ENCODE data around the gene AANAT. TPM values are rescaled to one million over a fixed set of nuclear protein-coding genes. Genes with fewer than 3 reads are reported as not detected.
A peak's percentile ranks its signal among the peaks of the same experiment; 100 is the strongest.

Gene AANAT
- total RNA-seq, 1 donor, result not detected

- no peak for DNase-seq (ENCODE audit: low read depth)
- no peak for TF ChIP-seq CTCF (IDR thresholded peaks at IDR 0.05; ENCODE audit: insufficient read depth, low read length)
- H3K4me3 ChIP-seq (ENCODE audit: low read depth, low read length), result no peak overlapping the region
Observed at GRCh38 chr17:76499267-76499667, 31.9 kb downstream of the AANAT start.

- H3K4me3 ChIP-seq (ENCODE audit: low read depth, low read length), result peak overlapping the region; percentile 66
- no peak for TF ChIP-seq CTCF (IDR thresholded peaks at IDR 0.05; ENCODE audit: insufficient read depth, low read length)
- no peak for DNase-seq (ENCODE audit: low read depth)
Observed at GRCh38 chr17:76500074-76500746, 32.8 kb downstream of the AANAT start.

- peak overlapping the region; percentile 66 for H3K4me3 ChIP-seq (ENCODE audit: low read depth, low read length)
- TF ChIP-seq CTCF (IDR thresholded peaks at IDR 0.05; ENCODE audit: insufficient read depth, low read length), result no peak
- DNase-seq (ENCODE audit: low read depth), result no peak
Observed at GRCh38 chr17:76500747-76501017, 33.3 kb downstream of the AANAT start.

GRCh38 chr17:76501018-76501826 lies 33.8 kb downstream of the AANAT start, which contains the start of gene RHBDF2:
RHBDF2 (minus strand) TSS chr17:76501423; CDS start chr17:76481524, 19,899 bp downstream.
- DNase-seq (ENCODE audit: low read depth), result peak; percentile 70
- no peak for TF ChIP-seq CTCF (IDR thresholded peaks at IDR 0.05; ENCODE audit: insufficient read depth, low read length)

GRCh38 chr17:76501827-76502307 lies 34.5 kb downstream of the AANAT start:
- peak overlapping the region; percentile 66 for H3K4me3 ChIP-seq (ENCODE audit: low read depth, low read length)
- DNase-seq (ENCODE audit: low read depth), result no peak
- no peak for TF ChIP-seq CTCF (IDR thresholded peaks at IDR 0.05; ENCODE audit: insufficient read depth, low read length)

More at GRCh38 chr17:76501018-76501826, 33.8 kb downstream of the AANAT start, which contains the start of gene RHBDF2:
- H3K4me3 ChIP-seq (ENCODE audit: low read depth, low read length), result peak within 1 kb of the TSS; percentile 66

GRCh38 chr17:76502341-76503211 lies 35.2 kb downstream of the AANAT start:
- no peak overlapping the region for H3K4me3 ChIP-seq (ENCODE audit: low read depth, low read length)
- no peak for DNase-seq (ENCODE audit: low read depth)
- no peak for TF ChIP-seq CTCF (IDR thresholded peaks at IDR 0.05; ENCODE audit: insufficient read depth, low read length)

Data from fibroblast of the aortic adventitia (primary cell).